HCT116 (cell line): Measurements from ENCODE around the gene LRRC3. TPM values are rescaled to one million over a fixed set of nuclear protein-coding genes. Genes with fewer than 3 reads are reported as not detected.

Experiments used
- ATAC-seq: fragments of 200-7000 bp; cut with Tn5 transposase; 2 replicates; pipeline ENCODE4 v1.9.1; 2020; ENCODE audit warnings: mild to moderate bottlenecking, moderate library complexity
- BruUV-seq: library from RNA; stranded (reverse); fragments of 400-500 nt; replicated peaks from 2 replicates; lab custom pipeline; 2021; lab: Mats Ljungman, UMichigan
- CTCF ChIA-PET: fragments of 300-600 bp; sonication (Branson Sonifier 250); formaldehyde crosslinking; loops from one replicate; lab custom pipeline; 2021; ENCODE audit warnings: antibody characterized with exemption; lab: Charles Lee
- POLR2A ChIA-PET: fragments of 300-600, 350-600 bp; sonication (Branson Sonifier 250); formaldehyde crosslinking; loops from one replicate; lab custom pipeline; 2021; ENCODE audit warnings: antibody characterized with exemption; lab: Charles Lee
- RAD21 ChIA-PET, 2 experiments: fragments of 300-600 bp; sonication (Branson Sonifier 250); formaldehyde crosslinking; loops; one replicate each; lab custom pipeline; 2023; ENCODE audit warnings: low total read pairs in 2 of 2; ENCODE audit not compliant: uncharacterized antibody in 2 of 2, unreplicated experiment in 2 of 2, low non-redundant PET in 1 of 2; lab: Charles Lee
- DNase-seq: peaks from one replicate; pipeline ENCODE4 v3.0.0-alpha.2; 2010; ENCODE audit warnings: low read depth, low spot score
- H2AFZ ChIP-seq: fragments of 200-600 bp; shearing (Covaris generic), sonication (generic); 2 replicates; pipeline ENCODE4 v1.6.1; 2017; ENCODE audit warnings: low read depth, mixed run types, mixed read lengths, antibody characterized with exemption, low read length; ENCODE audit not compliant: poor library complexity, severe bottlenecking
- H3K27ac ChIP-seq: 2 replicates; pipeline ENCODE4 v1.5.1; 2012; ENCODE audit warnings: low read depth, low read length
- H3K27me3 ChIP-seq: fragments of 200-600 bp; sonication (generic); 2 replicates; pipeline ENCODE4 v1.6.1; 2016; ENCODE audit warnings: mixed run types, low read length, mixed read lengths; ENCODE audit not compliant: insufficient read depth
- H3K36me3 ChIP-seq, 2 experiments: fragments of 200-500 bp in 1 of 2; fragments of 200-600 bp in 1 of 2; sonication (Bioruptor generic) in 1 of 2; sonication (generic) in 1 of 2; 2 replicates each; pipeline versions ENCODE4 v1.5.1 to v1.6.1; 2014 to 2016; ENCODE audit warnings: low read length in 2 of 2, inconsistent platforms in 1 of 2, mixed read lengths in 1 of 2, mixed run types in 1 of 2; ENCODE audit not compliant: insufficient read depth in 2 of 2, control insufficient read depth in 1 of 2
- H3K4me1 ChIP-seq, 2 experiments: fragments of 200-600 bp in 1 of 2; sonication (generic) in 1 of 2; 2 replicates each; pipeline versions ENCODE4 v1.5.1 to v1.6.1; 2012 to 2017; ENCODE audit warnings: low read length in 2 of 2, inconsistent platforms in 1 of 2, mild to moderate bottlenecking in 1 of 2, mixed read lengths in 1 of 2, mixed run types in 1 of 2, moderate library complexity in 1 of 2; ENCODE audit not compliant: insufficient read depth in 2 of 2, control insufficient read depth in 1 of 2
- H3K4me2 ChIP-seq: fragments of 200-600 bp; sonication (generic); 2 replicates; pipeline ENCODE4 v1.6.1; 2017; ENCODE audit warnings: mixed run types, low read length, mixed read lengths
- H3K4me3 ChIP-seq, 2 experiments: fragments of 200-600 bp in 1 of 2; sonication (generic) in 1 of 2; replicated peaks in 1 of 2; 2 replicates each; pipeline ENCODE4 v1.5.1; 2011 to 2016; ENCODE audit warnings: low read length in 2 of 2, control low read depth in 1 of 2, low read depth in 1 of 2, mild to moderate bottlenecking in 1 of 2, mixed read lengths in 1 of 2, mixed run types in 1 of 2
- H3K79me2 ChIP-seq: fragments of 200-600 bp; sonication (generic); 2 replicates; pipeline ENCODE4 v1.6.1; 2017; ENCODE audit warnings: mild to moderate bottlenecking, mixed run types, low read length, moderate library complexity, mixed read lengths; ENCODE audit not compliant: insufficient read depth
- H3K9ac ChIP-seq: fragments of 200-600 bp; sonication (generic); 2 replicates; pipeline ENCODE4 v1.6.1; 2016; ENCODE audit warnings: low read length, mixed read lengths
- H3K9me2 ChIP-seq: fragments of 200-600 bp; sonication (generic), shearing (Covaris generic); 2 replicates; pipeline ENCODE4 v1.6.1; 2017; ENCODE audit warnings: mixed run types, mild to moderate bottlenecking, moderate library complexity; ENCODE audit not compliant: insufficient read depth
- H3K9me3 ChIP-seq, 2 experiments: fragments of 200-500 bp in 1 of 2; fragments of 200-600 bp in 1 of 2; sonication (Bioruptor generic) in 1 of 2; sonication (generic) in 1 of 2; 2 replicates each; pipeline ENCODE4 v1.6.1; 2014 to 2017; ENCODE audit warnings: low read length in 2 of 2, mixed read lengths in 2 of 2, inconsistent platforms in 1 of 2, low read depth in 1 of 2, mild to moderate bottlenecking in 1 of 2, mixed run types in 1 of 2, moderate library complexity in 1 of 2; ENCODE audit not compliant: control insufficient read depth in 1 of 2, insufficient read depth in 1 of 2
- H4K20me1 ChIP-seq: fragments of 200-600 bp; sonication (generic), shearing (Covaris generic); 2 replicates; pipeline ENCODE4 v1.6.1; 2017; ENCODE audit warnings: mixed run types, mild to moderate bottlenecking, moderate library complexity; ENCODE audit not compliant: insufficient read depth
- intact Hi-C: fragments of 100-400 bp; cut with micrococcal nuclease; formaldehyde crosslinking; loops from 2 replicates; pipeline ENCODE4 v1.10.0; 2022
- total RNA-seq: library from RNA; stranded (reverse); gene quantifications from one replicate; pipeline ENCODE4 v1.2.1, GENCODE V29; 2021; ENCODE audit not compliant: unreplicated experiment
- TF ChIP-seq, protein P1 (sequence below), 3 experiments: fragments of 200-600 bp in 1 of 3; sonication (generic) in 1 of 3; IDR thresholded peaks in 2 of 3; conservative IDR thresholded peaks in 1 of 3; 2 replicates each; pipeline ENCODE4 v1.5.1; 2012 to 2017; ENCODE audit warnings: low read depth in 2 of 3, low read length in 2 of 3, antibody characterized with exemption in 1 of 3, borderline replicate concordance in 1 of 3, control low read depth in 1 of 3, mild to moderate bottlenecking in 1 of 3, mixed read lengths in 1 of 3, mixed run types in 1 of 3, moderate library complexity in 1 of 3; ENCODE audit not compliant: insufficient read depth in 1 of 3
- TF ChIP-seq, protein P2 (sequence below): IDR thresholded peaks from 2 replicates; pipeline ENCODE4 v1.6.1; 2012; ENCODE audit warnings: low read depth

LRRC3 gene
- total RNA-seq, 1 experiment from 2014 or later = 7.5 TPM

DNA sequence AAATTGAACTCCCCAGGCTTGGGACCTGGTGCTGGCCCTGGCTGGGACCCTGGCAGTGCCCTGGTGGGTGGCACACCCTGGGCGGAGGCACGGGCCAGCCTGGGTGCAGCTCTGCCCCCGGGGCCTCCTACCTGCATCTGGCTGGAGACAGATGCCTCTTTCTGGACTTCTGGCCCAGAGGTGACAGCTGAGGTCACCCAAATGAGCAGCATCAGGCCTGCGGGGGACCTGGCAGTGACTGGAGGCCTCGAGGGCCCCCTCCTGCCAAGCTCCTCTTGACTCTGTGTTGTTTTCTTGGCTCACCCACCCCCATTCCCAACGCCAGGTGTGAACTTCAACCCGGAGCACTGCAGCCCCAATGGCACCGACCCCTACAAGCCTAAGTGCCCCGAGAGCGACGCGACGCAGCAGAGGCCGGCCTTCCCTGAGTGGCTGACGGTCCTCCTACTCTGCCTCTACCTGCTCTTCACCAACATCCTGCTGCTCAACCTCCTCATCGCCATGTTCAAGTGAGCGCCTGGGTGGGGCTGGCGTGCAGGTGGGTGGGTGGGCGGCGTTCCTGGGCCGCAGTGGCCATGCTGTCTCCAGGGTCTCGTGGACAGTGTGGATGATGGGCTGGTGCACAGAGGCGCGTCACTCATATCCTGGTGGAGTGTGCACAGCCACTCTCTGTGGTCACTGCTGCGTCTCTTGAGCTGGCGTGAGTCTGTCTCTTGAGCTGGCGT, 41.6 kb upstream of the LRRC3 start:
- H4K20me1 ChIP-seq = no peaks in the 10 kb centered on the region
- ATAC-seq (no peak), DNase-seq (no peak)
- H2AFZ ChIP-seq = no peak overlapping the region
- no peaks in the 10 kb centered on the region for H3K27me3 ChIP-seq
- H3K4me1 ChIP-seq = no peaks in the 10 kb centered on the region
- H3K36me3 ChIP-seq = no peaks in the 10 kb centered on the region
- no peak overlapping the region for H3K4me3 ChIP-seq
- intact Hi-C loops = no loop called here
- no TSS peak for BruUV-seq
- H3K79me2 ChIP-seq = no peaks in the 10 kb centered on the region
- CTCF ChIA-PET = no interaction called here
- POLR2A ChIA-PET = no interaction called here
- H3K4me2 ChIP-seq = no peak overlapping the region
- TF ChIP-seq, protein P1, sequence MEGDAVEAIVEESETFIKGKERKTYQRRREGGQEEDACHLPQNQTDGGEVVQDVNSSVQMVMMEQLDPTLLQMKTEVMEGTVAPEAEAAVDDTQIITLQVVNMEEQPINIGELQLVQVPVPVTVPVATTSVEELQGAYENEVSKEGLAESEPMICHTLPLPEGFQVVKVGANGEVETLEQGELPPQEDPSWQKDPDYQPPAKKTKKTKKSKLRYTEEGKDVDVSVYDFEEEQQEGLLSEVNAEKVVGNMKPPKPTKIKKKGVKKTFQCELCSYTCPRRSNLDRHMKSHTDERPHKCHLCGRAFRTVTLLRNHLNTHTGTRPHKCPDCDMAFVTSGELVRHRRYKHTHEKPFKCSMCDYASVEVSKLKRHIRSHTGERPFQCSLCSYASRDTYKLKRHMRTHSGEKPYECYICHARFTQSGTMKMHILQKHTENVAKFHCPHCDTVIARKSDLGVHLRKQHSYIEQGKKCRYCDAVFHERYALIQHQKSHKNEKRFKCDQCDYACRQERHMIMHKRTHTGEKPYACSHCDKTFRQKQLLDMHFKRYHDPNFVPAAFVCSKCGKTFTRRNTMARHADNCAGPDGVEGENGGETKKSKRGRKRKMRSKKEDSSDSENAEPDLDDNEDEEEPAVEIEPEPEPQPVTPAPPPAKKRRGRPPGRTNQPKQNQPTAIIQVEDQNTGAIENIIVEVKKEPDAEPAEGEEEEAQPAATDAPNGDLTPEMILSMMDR (IDR thresholded peaks at IDR 0.05 in 2 of 3, conservative IDR thresholded peaks at IDR 0.05 in 1 of 3; ENCODE audit: borderline replicate concordance in 1 of 3, insufficient read depth in 1 of 3, low read depth in 2 of 3, low read length in 2 of 3) = no peak
- TF ChIP-seq, protein P2, sequence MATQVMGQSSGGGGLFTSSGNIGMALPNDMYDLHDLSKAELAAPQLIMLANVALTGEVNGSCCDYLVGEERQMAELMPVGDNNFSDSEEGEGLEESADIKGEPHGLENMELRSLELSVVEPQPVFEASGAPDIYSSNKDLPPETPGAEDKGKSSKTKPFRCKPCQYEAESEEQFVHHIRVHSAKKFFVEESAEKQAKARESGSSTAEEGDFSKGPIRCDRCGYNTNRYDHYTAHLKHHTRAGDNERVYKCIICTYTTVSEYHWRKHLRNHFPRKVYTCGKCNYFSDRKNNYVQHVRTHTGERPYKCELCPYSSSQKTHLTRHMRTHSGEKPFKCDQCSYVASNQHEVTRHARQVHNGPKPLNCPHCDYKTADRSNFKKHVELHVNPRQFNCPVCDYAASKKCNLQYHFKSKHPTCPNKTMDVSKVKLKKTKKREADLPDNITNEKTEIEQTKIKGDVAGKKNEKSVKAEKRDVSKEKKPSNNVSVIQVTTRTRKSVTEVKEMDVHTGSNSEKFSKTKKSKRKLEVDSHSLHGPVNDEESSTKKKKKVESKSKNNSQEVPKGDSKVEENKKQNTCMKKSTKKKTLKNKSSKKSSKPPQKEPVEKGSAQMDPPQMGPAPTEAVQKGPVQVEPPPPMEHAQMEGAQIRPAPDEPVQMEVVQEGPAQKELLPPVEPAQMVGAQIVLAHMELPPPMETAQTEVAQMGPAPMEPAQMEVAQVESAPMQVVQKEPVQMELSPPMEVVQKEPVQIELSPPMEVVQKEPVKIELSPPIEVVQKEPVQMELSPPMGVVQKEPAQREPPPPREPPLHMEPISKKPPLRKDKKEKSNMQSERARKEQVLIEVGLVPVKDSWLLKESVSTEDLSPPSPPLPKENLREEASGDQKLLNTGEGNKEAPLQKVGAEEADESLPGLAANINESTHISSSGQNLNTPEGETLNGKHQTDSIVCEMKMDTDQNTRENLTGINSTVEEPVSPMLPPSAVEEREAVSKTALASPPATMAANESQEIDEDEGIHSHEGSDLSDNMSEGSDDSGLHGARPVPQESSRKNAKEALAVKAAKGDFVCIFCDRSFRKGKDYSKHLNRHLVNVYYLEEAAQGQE = no peak
- TF ChIP-seq, all 23 proteins: peak for 0
- Histone ChIP-seq H3K9me3 (peaks cover 0 to 2% of the 10 kb centered on the region in 2 experiments; a peak in 1 of 4 replicates), H3K9ac (no peak overlapping the region), H3K9me2 (no peaks in the 10 kb centered on the region), H3K27ac (no peak overlapping the region)
- RAD21 ChIA-PET = no interaction called here
